Neural crest cell (in vitro differentiated cells): ENCODE data around the gene HDAC9. TPM values are rescaled to one million over a fixed set of nuclear protein-coding genes. Genes with fewer than 3 reads are reported as not detected.

ENCODE experiments used
- DNase-seq: peaks from one replicate; pipeline ENCODE4 v3.0.0; 2021; ENCODE audit warnings: low read depth, mixed read lengths, low spot score
- H3K27ac Mint-ChIP-seq: one replicate; pipeline ENCODE4 v1.8.0; 2021; ENCODE audit warnings: mild to moderate bottlenecking, mixed read lengths; ENCODE audit not compliant: unreplicated experiment
- H3K27me3 Mint-ChIP-seq: 2 replicates; pipeline ENCODE4 v1.8.0; 2021; ENCODE audit warnings: low read depth, mild to moderate bottlenecking, mixed read lengths
- H3K36me3 Mint-ChIP-seq: 2 replicates; pipeline ENCODE4 v1.8.0; 2021; ENCODE audit warnings: low read depth, mild to moderate bottlenecking, mixed read lengths
- H3K4me1 Mint-ChIP-seq: 2 replicates; pipeline ENCODE4 v1.8.0; 2021; ENCODE audit warnings: mixed read lengths
- H3K4me3 Mint-ChIP-seq: one replicate; pipeline ENCODE4 v1.8.0; 2021; ENCODE audit warnings: mild to moderate bottlenecking, mixed read lengths
- H3K9me3 Mint-ChIP-seq: 2 replicates; pipeline ENCODE4 v1.8.0; 2021; ENCODE audit warnings: mixed read lengths
- CTCF ChIP-seq: fragments of 200-600 bp; sonication (generic); conservative IDR thresholded peaks from 2 replicates; pipeline ENCODE4 v1.5.0; 2021; ENCODE audit warnings: antibody characterized with exemption, mild to moderate bottlenecking
- total RNA-seq: library from RNA; stranded (reverse); gene quantifications from 2 replicates; pipeline ENCODE4 v1.2.1, GENCODE V29; 2021

HDAC9 gene
- total RNA-seq, 1 donor from 2014 or later, result 32.3 TPM

GRCh38 chr7:18671176-18671575, 175.6 kb downstream of the HDAC9 start:
- Mint-ChIP-seq H3K4me1 (peaks cover 18% of the 10 kb centered on the region), H3K27me3 (no peaks in the 10 kb centered on the region), H3K36me3 (peaks cover 15% of the 10 kb centered on the region), H3K9me3 (peaks cover 8% of the 10 kb centered on the region), H3K27ac (no peak overlapping the region), H3K4me3 (no peak overlapping the region)
- no peak for DNase-seq
- no peak for TF ChIP-seq CTCF

GRCh38 chr7:18675579-18675978, 180.0 kb downstream of the HDAC9 start:
- H3K36me3 Mint-ChIP-seq, result peaks cover 20% of the 10 kb centered on the region
- peaks cover 11% of the 10 kb centered on the region for H3K4me1 Mint-ChIP-seq
- DNase-seq, result no peak
- no peaks in the 10 kb centered on the region for H3K27me3 Mint-ChIP-seq
- no peak overlapping the region for H3K4me3 Mint-ChIP-seq
- no peak for TF ChIP-seq CTCF
- H3K9me3 Mint-ChIP-seq, result peaks cover 9% of the 10 kb centered on the region
- no peak overlapping the region for H3K27ac Mint-ChIP-seq

- Mint-ChIP-seq H3K9me3 (peaks cover 5% of the 10 kb centered on the region), H3K4me3 (no peak overlapping the region), H3K4me1 (peaks cover 20% of the 10 kb centered on the region), H3K27ac (no peak overlapping the region), H3K27me3 (no peaks in the 10 kb centered on the region), H3K36me3 (peaks cover 8% of the 10 kb centered on the region)
- TF ChIP-seq CTCF, result no peak
- no peak for DNase-seq
Observed at GRCh38 chr7:18679261-18679660, 183.7 kb downstream of the HDAC9 start.

GRCh38 chr7:18680576-18680975, 185.0 kb downstream of the HDAC9 start:
- Mint-ChIP-seq H3K27me3 (no peaks in the 10 kb centered on the region), H3K27ac (peak overlapping the region; percentile 84), H3K36me3 (peaks cover 8% of the 10 kb centered on the region), H3K4me3 (peak overlapping the region; percentile 7), H3K4me1 (peaks cover 24% of the 10 kb centered on the region), H3K9me3 (peaks cover 5% of the 10 kb centered on the region)
- no peak for TF ChIP-seq CTCF
- peak; percentile 8 for DNase-seq

GRCh38 chr7:18684916-18685315, 189.4 kb downstream of the HDAC9 start:
- H3K4me1 Mint-ChIP-seq, result peaks cover 46% of the 10 kb centered on the region
- no peaks in the 10 kb centered on the region for H3K36me3 Mint-ChIP-seq
- DNase-seq, result no peak
- no peak overlapping the region for H3K4me3 Mint-ChIP-seq
- H3K9me3 Mint-ChIP-seq, result peaks cover 3% of the 10 kb centered on the region
- no peak overlapping the region for H3K27ac Mint-ChIP-seq
- no peak for TF ChIP-seq CTCF
- H3K27me3 Mint-ChIP-seq, result no peaks in the 10 kb centered on the region

- H3K27me3 Mint-ChIP-seq, result no peaks in the 10 kb centered on the region
- no peak for TF ChIP-seq CTCF
- peaks cover 3% of the 10 kb centered on the region for H3K9me3 Mint-ChIP-seq
- no peak overlapping the region for H3K27ac Mint-ChIP-seq
- no peak for DNase-seq
- no peaks in the 10 kb centered on the region for H3K36me3 Mint-ChIP-seq
- no peak overlapping the region for H3K4me3 Mint-ChIP-seq
- H3K4me1 Mint-ChIP-seq, result peaks cover 37% of the 10 kb centered on the region
Observed at GRCh38 chr7:18685971-18686370, 190.4 kb downstream of the HDAC9 start.
